ENCODE results near the gene CASK. TPM values are rescaled to one million over a fixed set of nuclear protein-coding genes. Genes with fewer than 3 reads are reported as not detected.

Gene CASK
- total and polyA plus RNA-seq, 2 donors from 2014 or later: 15.9 to 58.9 TPM

DNA sequence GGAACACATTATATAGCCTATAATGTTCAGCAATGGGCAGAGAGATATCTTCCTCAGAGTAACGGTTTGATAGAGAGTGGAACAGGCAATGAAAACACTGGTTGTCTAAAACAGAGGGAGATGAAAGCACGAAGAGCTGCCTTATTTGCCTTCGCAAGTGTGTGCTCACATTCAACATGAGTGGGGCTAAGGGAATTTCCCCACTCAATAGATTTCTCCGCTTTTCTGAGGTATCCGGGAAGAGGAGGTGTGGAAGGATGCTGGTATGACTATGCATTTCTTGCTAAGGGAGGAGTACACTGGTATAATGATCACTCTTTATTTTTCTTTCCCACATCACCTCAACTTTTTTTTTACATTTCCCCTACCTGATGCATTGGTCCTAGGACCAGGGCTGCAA, 207.1 kb downstream of the CASK start:
- DNase-seq (no peak), FAIRE-seq (no peak)
- Histone ChIP-seq H3K9me3 (ENCODE audit: control insufficient read depth in 2 of 3, insufficient read depth in 1 of 3, low read length in 3 of 3) (no peaks in the 10 kb centered on the region), H3K4me1 (ENCODE audit: control insufficient read depth in 2 of 3, insufficient read depth in 2 of 3, low read depth in 1 of 3, low read length in 3 of 3) (no peaks in the 10 kb centered on the region), H3K36me3 (ENCODE audit: control insufficient read depth in 2 of 3, insufficient read depth in 3 of 3, low read length in 3 of 3) (no peaks in the 10 kb centered on the region), H3K27me3 (ENCODE audit: control insufficient read depth, insufficient read depth, low read length) (no peaks in the 10 kb centered on the region), H3K27ac (ENCODE audit: low read depth in 2 of 2, low read length in 2 of 2) (no peak overlapping the region), H3K4me3 (ENCODE audit: low read length in 3 of 3) (no peak overlapping the region), H3K9ac (ENCODE audit: low read length in 3 of 3) (no peak overlapping the region)
- TF ChIP-seq, protein P1, sequence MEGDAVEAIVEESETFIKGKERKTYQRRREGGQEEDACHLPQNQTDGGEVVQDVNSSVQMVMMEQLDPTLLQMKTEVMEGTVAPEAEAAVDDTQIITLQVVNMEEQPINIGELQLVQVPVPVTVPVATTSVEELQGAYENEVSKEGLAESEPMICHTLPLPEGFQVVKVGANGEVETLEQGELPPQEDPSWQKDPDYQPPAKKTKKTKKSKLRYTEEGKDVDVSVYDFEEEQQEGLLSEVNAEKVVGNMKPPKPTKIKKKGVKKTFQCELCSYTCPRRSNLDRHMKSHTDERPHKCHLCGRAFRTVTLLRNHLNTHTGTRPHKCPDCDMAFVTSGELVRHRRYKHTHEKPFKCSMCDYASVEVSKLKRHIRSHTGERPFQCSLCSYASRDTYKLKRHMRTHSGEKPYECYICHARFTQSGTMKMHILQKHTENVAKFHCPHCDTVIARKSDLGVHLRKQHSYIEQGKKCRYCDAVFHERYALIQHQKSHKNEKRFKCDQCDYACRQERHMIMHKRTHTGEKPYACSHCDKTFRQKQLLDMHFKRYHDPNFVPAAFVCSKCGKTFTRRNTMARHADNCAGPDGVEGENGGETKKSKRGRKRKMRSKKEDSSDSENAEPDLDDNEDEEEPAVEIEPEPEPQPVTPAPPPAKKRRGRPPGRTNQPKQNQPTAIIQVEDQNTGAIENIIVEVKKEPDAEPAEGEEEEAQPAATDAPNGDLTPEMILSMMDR (IDR thresholded peaks at IDR 0.05; ENCODE audit: borderline replicate concordance, extremely low read depth, insufficient read depth): no peak
- intact Hi-C loops (cut with DNase I): no loop called here

DNA sequence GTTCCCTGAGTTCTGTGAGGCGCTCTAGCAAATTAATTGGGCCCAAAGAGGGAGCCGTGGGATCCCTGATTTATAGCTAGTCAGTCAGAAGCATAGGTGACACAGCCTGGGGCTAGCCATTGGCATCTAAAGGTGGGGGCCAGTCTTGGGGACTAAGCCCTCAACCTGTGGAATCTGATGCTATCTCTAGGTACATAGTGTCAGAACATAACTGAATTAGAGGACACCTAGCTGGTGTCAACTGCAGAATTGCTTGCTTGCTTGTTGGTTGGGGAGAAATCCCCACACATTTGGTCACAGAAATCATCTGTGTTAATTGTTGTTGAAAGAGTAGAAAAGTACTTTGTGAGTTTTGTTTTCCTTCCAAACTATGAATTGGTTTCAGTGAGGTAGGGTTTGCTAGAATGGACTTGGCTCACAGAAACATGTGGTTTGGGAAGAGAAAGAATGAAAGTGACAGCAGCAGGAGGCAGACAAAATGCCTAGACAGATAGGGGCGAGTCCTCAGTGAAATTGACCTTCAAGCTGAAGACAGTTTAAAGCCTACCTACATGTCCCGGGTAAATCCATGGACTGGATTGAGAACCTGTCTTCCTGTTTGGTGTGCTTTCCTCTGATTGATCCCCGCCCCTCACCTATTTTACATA, 212.2 kb downstream of the CASK start:
- no peak overlapping the region for H3K9ac ChIP-seq (ENCODE audit: low read length in 3 of 3)
- H3K27me3 ChIP-seq (ENCODE audit: control insufficient read depth, insufficient read depth, low read length): no peaks in the 10 kb centered on the region
- no peaks in the 10 kb centered on the region for H3K4me1 ChIP-seq (ENCODE audit: control insufficient read depth in 2 of 3, insufficient read depth in 2 of 3, low read depth in 1 of 3, low read length in 3 of 3)
- intact Hi-C loops (cut with DNase I): no loop called here
- no peaks in the 10 kb centered on the region for H3K9me3 ChIP-seq (ENCODE audit: control insufficient read depth in 2 of 3, insufficient read depth in 1 of 3, low read length in 3 of 3)
- no peak overlapping the region for H3K4me3 ChIP-seq (ENCODE audit: low read length in 3 of 3)
- no peaks in the 10 kb centered on the region for H3K36me3 ChIP-seq (ENCODE audit: control insufficient read depth in 2 of 3, insufficient read depth in 3 of 3, low read length in 3 of 3)
- FAIRE-seq (no peak), DNase-seq (no peak)
- no peak overlapping the region for H3K27ac ChIP-seq (ENCODE audit: low read depth in 2 of 2, low read length in 2 of 2)
- TF ChIP-seq, protein P1 (IDR thresholded peaks at IDR 0.05; ENCODE audit: borderline replicate concordance, extremely low read depth, insufficient read depth): no peak

DNA sequence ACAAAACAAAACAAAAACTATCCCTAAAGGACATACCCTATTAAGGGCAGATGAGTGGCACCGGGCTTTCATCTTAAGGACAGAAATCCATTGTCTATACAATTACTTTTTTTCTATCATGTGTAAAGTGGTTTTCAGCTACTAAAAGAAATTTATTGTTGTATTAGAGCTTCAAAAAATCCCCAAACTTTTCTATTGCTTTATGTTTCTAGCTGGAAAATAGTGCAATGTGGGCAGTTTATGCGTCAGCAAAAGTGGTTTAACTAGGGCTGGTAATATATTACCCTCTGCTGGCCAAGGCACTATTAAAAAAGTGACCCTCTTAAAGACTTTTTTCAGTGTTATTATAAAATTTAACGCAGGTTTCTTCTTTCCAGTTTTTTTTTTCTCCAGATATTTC, 214.9 kb downstream of the CASK start:
- Histone ChIP-seq H3K4me1 (ENCODE audit: control insufficient read depth in 2 of 3, insufficient read depth in 2 of 3, low read depth in 1 of 3, low read length in 3 of 3) (peaks cover 0 to 2% (median 0%) of the 10 kb centered on the region in 3 donors), H3K27ac (ENCODE audit: low read depth in 2 of 2, low read length in 2 of 2) (no peak overlapping the region), H3K4me3 (ENCODE audit: low read length in 3 of 3) (no peak overlapping the region), H3K9ac (ENCODE audit: low read length in 3 of 3) (no peak overlapping the region), H3K9me3 (ENCODE audit: control insufficient read depth in 2 of 3, insufficient read depth in 1 of 3, low read length in 3 of 3) (no peaks in the 10 kb centered on the region), H3K36me3 (ENCODE audit: control insufficient read depth in 2 of 3, insufficient read depth in 3 of 3, low read length in 3 of 3) (no peaks in the 10 kb centered on the region), H3K27me3 (ENCODE audit: control insufficient read depth, insufficient read depth, low read length) (peaks cover 2% of the 10 kb centered on the region)
- DNase-seq (no peak), FAIRE-seq (peak; percentile 86)
- TF ChIP-seq, protein P1 (IDR thresholded peaks at IDR 0.05; ENCODE audit: borderline replicate concordance, extremely low read depth, insufficient read depth): peak; percentile 16
- intact Hi-C loops (cut with DNase I): no loop called here

DNA sequence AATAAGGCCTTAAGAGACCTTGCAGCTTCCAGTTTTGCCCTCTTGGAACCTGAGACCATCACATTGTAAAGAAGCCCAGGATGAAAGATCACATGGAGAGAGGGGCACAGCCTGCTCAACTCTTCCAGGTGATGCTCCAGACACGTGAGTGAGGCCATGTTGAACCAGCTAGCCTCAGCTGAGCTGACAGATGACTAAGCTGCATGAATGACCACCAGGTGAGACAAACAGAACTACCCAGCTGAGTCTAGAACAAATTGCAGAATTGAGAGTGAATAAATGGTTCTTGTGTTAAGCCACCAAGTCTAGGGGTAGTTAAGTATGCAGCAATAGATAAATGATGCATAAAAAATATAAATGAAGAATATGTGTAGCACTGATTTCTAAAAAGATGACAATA, 216.1 kb downstream of the CASK start:
- Histone ChIP-seq H3K9me3 (ENCODE audit: control insufficient read depth in 2 of 3, insufficient read depth in 1 of 3, low read length in 3 of 3) (no peaks in the 10 kb centered on the region), H3K36me3 (ENCODE audit: control insufficient read depth in 2 of 3, insufficient read depth in 3 of 3, low read length in 3 of 3) (no peaks in the 10 kb centered on the region), H3K27me3 (ENCODE audit: control insufficient read depth, insufficient read depth, low read length) (peaks cover 2% of the 10 kb centered on the region), H3K27ac (ENCODE audit: low read depth in 2 of 2, low read length in 2 of 2) (no peak overlapping the region), H3K9ac (ENCODE audit: low read length in 3 of 3) (no peak overlapping the region), H3K4me3 (ENCODE audit: low read length in 3 of 3) (no peak overlapping the region), H3K4me1 (ENCODE audit: control insufficient read depth in 2 of 3, insufficient read depth in 2 of 3, low read depth in 1 of 3, low read length in 3 of 3) (peaks cover 0 to 2% (median 0%) of the 10 kb centered on the region in 3 donors)
- intact Hi-C loops (cut with DNase I): no loop called here
- FAIRE-seq (no peak), DNase-seq (no peak)
- TF ChIP-seq, protein P1 (IDR thresholded peaks at IDR 0.05; ENCODE audit: borderline replicate concordance, extremely low read depth, insufficient read depth): no peak

Data from kidney (tissue), 14 donors.